ENCODE measurements around the gene NUDT8.
"Not testable (repeated sequence)": the region's sequence is repeated elsewhere in the genome, so short reads cannot be mapped to it uniquely, and the experiment has no call there.

Gene NUDT8

GRCh38 chr11:67599149-67599548, 30.6 kb downstream of the NUDT8 start:
- Histone ChIP-seq H3F3A (ENCODE audit: low read depth) (peaks cover 19% of the 10 kb centered on the region), H3K4me2 (ENCODE audit: low read depth, low read length, poor library complexity, severe bottlenecking) (peak overlapping the region; percentile 86), H3K27me3 (ENCODE audit: insufficient read depth, low read length, poor library complexity, severe bottlenecking) (no peaks in the 10 kb centered on the region), H2AFZ (ENCODE audit: low read length) (no peak overlapping the region), H3K4me3 (ENCODE audit: low read length, poor library complexity, severe bottlenecking) (peak overlapping the region; percentile 64), H3K36me3 (ENCODE audit: insufficient read depth, low read length) (no peaks in the 10 kb centered on the region), H3K9me2 (replicated peaks; ENCODE audit: low read depth, low read length) (no peaks in the 10 kb centered on the region), H3K9ac (ENCODE audit: low read depth, low read length, poor library complexity, severe bottlenecking) (peak overlapping the region; percentile 70), H3K9me3 (ENCODE audit: insufficient read depth, low read depth, low read length) (peaks cover 9% of the 10 kb centered on the region; the same call in 1 of the 2 replicates), H3K79me2 (ENCODE audit: insufficient read depth, low read length) (no peaks in the 10 kb centered on the region), H3K4me1 (ENCODE audit: insufficient read depth, low read length, poor library complexity, severe bottlenecking) (peaks cover 65% of the 10 kb centered on the region), H4K20me1 (ENCODE audit: insufficient read depth, low read length, poor library complexity, severe bottlenecking) (no peaks in the 10 kb centered on the region)
- no peak for TF ChIP-seq CTCF (conservative IDR thresholded peaks at IDR 0.05; ENCODE audit: low read length)
- no peak for TF ChIP-seq EZH2phosphoT487 (IDR thresholded peaks at IDR 0.05; ENCODE audit: borderline replicate concordance)

- H3K4me1 ChIP-seq (ENCODE audit: insufficient read depth, low read length, poor library complexity, severe bottlenecking) = peaks cover 73% of the 10 kb centered on the region
- not testable (repeated sequence) for H3K9me2 ChIP-seq (replicated peaks; ENCODE audit: low read depth, low read length); H3K36me3 ChIP-seq (ENCODE audit: insufficient read depth, low read length); H3K4me2 ChIP-seq (ENCODE audit: low read depth, low read length, poor library complexity, severe bottlenecking); H3K27me3 ChIP-seq (ENCODE audit: insufficient read depth, low read length, poor library complexity, severe bottlenecking); H2AFZ ChIP-seq (ENCODE audit: low read length); H3K4me3 ChIP-seq (ENCODE audit: low read length, poor library complexity, severe bottlenecking); H4K20me1 ChIP-seq (ENCODE audit: insufficient read depth, low read length, poor library complexity, severe bottlenecking); H3K79me2 ChIP-seq (ENCODE audit: insufficient read depth, low read length); H3K9me3 ChIP-seq (ENCODE audit: insufficient read depth, low read depth, low read length); H3K9ac ChIP-seq (ENCODE audit: low read depth, low read length, poor library complexity, severe bottlenecking)
- H3F3A ChIP-seq (ENCODE audit: low read depth) = peaks cover 19% of the 10 kb centered on the region
Measured at GRCh38 chr11:67597963-67598362, 31.8 kb downstream of the NUDT8 start.

GRCh38 chr11:67597458-67597857, 32.3 kb downstream of the NUDT8 start:
- H3K4me1 ChIP-seq (ENCODE audit: insufficient read depth, low read length, poor library complexity, severe bottlenecking) = peaks cover 73% of the 10 kb centered on the region
- not testable (repeated sequence) for H3K9me2 ChIP-seq (replicated peaks; ENCODE audit: low read depth, low read length); H3K9me3 ChIP-seq (ENCODE audit: insufficient read depth, low read depth, low read length); H3K79me2 ChIP-seq (ENCODE audit: insufficient read depth, low read length); H2AFZ ChIP-seq (ENCODE audit: low read length); H3K4me2 ChIP-seq (ENCODE audit: low read depth, low read length, poor library complexity, severe bottlenecking); H4K20me1 ChIP-seq (ENCODE audit: insufficient read depth, low read length, poor library complexity, severe bottlenecking); H3K4me3 ChIP-seq (ENCODE audit: low read length, poor library complexity, severe bottlenecking); H3K27me3 ChIP-seq (ENCODE audit: insufficient read depth, low read length, poor library complexity, severe bottlenecking); H3K36me3 ChIP-seq (ENCODE audit: insufficient read depth, low read length); H3K9ac ChIP-seq (ENCODE audit: low read depth, low read length, poor library complexity, severe bottlenecking)
- peaks cover 19% of the 10 kb centered on the region for H3F3A ChIP-seq (ENCODE audit: low read depth)

- no peaks in the 10 kb centered on the region for H3K9me2 ChIP-seq (replicated peaks; ENCODE audit: low read depth, low read length)
- H4K20me1 ChIP-seq (ENCODE audit: insufficient read depth, low read length, poor library complexity, severe bottlenecking) = no peaks in the 10 kb centered on the region
- H3K4me1 ChIP-seq (ENCODE audit: insufficient read depth, low read length, poor library complexity, severe bottlenecking) = peaks cover 67% of the 10 kb centered on the region
- no peak for TF ChIP-seq CTCF (conservative IDR thresholded peaks at IDR 0.05; ENCODE audit: low read length)
- no peak for TF ChIP-seq EZH2phosphoT487 (IDR thresholded peaks at IDR 0.05; ENCODE audit: borderline replicate concordance)
- H3K9ac ChIP-seq (ENCODE audit: low read depth, low read length, poor library complexity, severe bottlenecking) = no peak overlapping the region
- H3K79me2 ChIP-seq (ENCODE audit: insufficient read depth, low read length) = no peaks in the 10 kb centered on the region
- H3K9me3 ChIP-seq (ENCODE audit: insufficient read depth, low read depth, low read length) = 0 out of 2 replicates have a peak, but pooled peaks cover 4% of the 10 kb centered on the region
- peaks cover 18% of the 10 kb centered on the region for H3F3A ChIP-seq (ENCODE audit: low read depth)
- H3K36me3 ChIP-seq (ENCODE audit: insufficient read depth, low read length) = no peaks in the 10 kb centered on the region
- no peaks in the 10 kb centered on the region for H3K27me3 ChIP-seq (ENCODE audit: insufficient read depth, low read length, poor library complexity, severe bottlenecking)
- no peak overlapping the region for H3K4me2 ChIP-seq (ENCODE audit: low read depth, low read length, poor library complexity, severe bottlenecking)
- no peak overlapping the region for H2AFZ ChIP-seq (ENCODE audit: low read length)
- H3K4me3 ChIP-seq (ENCODE audit: low read length, poor library complexity, severe bottlenecking) = no peak overlapping the region
Measured at GRCh38 chr11:67596753-67597300, 32.9 kb downstream of the NUDT8 start.
